ENCODE measurements around the gene DDX3X.
"Not testable (repeated sequence)": the region's sequence is repeated elsewhere in the genome, so short reads cannot be mapped to it uniquely, and the experiment has no call there.

DDX3X gene

DNA sequence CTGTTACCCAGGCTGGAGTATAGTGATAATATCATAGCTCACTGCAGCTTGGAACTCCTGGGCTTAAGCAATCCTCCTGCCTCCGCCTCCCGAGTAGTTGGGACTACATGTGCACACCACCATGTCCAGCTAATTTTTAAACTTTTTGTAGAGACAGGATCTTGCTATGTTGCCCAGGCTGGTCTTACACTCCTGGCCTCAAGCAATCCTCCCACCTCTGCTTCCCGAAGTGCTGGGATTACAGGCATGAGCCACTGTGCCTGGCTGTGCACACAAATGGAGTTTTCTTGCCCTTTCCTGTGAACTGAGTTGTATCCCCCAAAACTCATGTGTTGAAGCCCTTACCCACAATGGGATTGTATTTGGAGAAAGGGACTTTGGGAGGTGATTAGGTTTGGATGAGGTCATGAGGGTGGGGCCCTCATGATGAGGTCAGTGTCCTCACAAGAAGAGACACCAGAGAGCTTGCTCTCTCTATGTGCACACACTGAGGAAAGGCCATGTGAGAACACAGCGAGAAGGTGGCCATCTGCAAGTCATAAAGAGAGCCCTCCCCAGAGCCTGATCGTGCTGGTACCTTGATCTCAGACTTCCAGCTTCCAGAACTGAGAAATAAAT, 40.1 kb downstream of the DDX3X start:
- DNase-seq (ENCODE audit: low read depth) = no peak

DNA sequence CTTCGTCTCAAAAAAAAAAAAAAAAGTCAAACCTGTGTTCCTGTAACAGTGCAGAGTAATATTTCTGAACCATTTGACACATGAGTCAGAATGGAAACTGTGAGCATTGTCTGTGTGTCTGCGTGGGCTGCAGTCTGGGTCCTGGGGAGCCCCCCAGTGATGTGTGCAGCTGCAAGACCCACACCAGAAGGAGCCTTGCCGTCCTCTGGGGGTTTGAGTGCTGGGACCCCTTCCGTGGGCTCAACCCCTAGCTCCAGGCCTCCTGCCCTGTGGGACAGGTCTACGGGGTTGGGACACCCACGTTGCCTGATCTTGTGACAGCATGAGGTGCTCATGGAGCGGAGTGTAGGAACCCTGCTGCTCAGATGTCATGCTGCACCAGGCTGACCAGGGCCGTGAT, 43.7 kb downstream of the DDX3X start:
- DNase-seq (ENCODE audit: low read depth) = no peak

DNA sequence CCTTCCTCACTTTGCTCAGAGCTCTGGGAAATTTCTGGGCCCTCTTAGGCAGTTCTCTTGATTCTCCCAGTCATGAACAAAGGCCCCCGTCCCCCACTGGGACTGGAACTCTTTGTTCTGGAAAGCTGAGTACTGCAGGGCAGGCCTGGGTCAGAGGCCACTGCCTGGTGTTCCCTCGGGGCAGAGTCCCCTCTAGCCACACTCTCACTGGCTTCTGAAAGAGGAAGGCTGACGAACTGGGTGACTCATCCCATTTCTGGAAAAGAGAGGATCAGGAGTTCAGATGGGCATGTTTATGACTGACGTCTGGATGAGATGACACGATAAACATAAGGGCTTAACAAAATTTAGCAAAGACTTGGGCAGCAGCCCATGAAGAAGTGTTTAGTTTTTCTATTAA, 47.7 kb downstream of the DDX3X start:
- DNase-seq (ENCODE audit: low read depth) = no peak

DNA sequence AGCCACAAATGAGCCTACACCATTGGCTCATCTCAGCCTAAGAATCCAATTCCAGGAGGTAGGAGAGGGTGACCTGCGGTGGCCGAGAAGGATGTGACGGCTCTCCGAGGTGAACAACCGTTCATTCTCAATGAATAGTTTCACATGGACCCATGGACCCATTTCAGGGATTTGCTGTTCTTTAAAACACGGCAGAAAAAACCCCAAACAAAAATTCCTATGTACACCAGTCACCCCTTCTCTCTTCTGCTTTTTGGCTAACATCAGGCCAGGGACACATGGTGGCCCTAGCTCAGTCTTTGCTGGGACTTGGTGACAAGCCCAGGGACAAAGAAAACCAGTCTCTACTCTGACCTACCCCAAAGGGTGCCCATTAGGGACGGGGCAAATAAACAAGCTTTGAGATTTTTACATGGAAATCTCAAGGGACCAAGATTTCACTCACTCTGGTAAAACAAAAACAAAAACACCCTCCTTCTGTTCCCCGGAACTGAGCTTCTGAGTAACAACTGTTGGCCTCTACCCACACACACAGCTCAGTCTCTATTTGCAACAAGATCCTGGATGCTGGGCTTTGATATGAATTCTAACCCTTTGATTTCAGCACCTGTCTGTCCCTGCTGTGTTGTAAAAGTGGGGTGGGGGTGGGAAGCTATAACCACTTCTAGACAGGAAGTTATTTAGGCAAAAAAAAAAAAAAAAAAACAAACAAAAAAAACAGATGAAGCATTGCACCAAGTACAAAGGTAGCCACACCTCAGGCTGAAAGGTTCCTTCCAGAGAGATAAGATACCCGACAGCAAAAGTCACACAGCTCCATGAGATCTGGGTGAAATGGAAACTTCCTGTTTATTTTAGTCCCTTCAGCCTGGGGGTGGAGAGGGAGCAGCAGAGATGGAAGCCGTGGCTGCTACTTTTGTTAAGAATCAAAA, 49.0 kb downstream of the DDX3X start:
- DNase-seq (ENCODE audit: low read depth) = no peak

DNA sequence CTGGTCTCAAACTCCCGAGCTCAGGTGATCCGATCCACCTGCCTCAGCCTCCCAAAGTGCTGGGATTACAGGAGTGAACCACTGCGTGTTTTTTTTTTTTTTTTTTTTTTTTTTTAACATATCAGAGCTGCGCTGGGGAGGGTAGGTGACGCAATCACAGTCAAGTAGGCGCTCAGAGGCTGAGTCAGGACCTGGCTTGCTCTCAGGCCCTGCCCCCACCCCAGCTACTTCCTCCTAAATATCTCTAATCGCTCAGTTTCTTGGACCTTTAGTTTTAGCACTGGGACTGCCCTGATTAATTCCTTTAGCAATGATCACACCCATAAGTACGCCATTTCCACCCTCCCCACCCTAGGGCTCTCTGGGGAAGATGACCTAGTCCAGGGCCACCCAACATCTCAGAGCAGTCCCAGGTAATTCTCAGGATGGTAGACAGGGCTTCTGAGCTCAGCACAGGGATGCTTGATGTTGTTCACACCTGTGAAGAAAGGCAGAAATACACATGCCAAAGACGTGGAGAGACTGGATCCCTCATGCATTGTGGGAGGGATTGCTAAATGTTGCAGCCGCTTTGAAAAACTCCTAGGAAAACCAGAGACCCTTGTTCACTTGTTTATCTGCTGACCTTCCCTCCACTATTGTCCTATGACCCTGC, 50.2 kb downstream of the DDX3X start:
- no peak for DNase-seq (ENCODE audit: low read depth)

DNA sequence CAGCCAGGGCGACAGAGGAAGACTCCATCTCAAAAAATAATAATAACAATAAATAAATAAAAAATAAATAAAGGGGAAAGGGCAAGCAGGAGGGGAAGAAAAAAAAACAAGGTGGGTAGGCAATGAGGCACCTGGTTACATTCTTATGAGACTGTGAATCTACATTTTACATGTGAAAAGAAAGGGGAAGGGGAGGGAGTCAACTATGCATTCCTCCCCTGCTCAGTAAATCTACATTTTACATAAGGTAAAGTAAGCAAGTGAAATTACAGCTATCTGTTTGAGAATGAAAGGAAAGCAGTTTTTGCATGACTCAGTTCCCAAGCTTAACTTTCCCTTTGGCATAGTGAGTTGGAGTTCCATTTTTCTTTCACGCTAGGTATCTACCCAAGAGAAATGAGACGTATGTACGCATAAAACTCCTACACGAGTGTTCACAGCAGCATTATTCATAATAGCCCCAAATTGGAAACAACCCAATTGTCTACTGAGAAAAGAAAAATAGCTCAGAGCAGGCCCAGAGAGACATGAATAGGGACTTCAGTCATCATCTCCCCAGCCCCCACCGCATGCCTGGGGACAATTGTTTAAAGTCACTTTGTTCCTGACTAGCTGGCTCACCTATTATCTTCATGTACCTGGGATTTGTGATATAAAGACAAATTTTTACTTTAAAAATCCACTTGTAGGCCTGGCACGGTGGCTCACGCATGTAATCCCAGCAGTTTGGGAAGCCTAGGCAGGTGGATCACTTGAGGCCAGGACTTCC, 52.4 kb downstream of the DDX3X start:
- DNase-seq (ENCODE audit: low read depth) = no peak

DNA sequence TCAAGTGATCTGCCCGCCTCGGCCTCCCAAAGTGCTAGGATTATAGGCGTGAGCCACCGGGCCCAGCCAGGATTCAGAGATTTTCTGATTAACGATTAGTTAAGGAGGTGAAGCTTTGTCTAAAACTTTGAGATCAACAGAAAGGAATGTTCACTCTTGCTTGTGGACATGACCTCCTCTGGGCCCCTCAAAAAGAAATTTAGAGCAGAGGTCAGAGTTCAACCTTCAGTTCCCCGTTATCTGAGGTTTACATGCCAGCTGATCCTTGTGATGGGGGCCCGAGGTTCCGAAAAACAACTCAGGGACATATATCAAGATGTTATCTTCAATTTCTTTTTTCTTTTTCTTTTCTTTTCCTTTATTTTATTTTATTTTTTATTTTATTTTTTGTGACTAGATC, 54.6 kb downstream of the DDX3X start:
- no peak for DNase-seq (ENCODE audit: low read depth)

DNA sequence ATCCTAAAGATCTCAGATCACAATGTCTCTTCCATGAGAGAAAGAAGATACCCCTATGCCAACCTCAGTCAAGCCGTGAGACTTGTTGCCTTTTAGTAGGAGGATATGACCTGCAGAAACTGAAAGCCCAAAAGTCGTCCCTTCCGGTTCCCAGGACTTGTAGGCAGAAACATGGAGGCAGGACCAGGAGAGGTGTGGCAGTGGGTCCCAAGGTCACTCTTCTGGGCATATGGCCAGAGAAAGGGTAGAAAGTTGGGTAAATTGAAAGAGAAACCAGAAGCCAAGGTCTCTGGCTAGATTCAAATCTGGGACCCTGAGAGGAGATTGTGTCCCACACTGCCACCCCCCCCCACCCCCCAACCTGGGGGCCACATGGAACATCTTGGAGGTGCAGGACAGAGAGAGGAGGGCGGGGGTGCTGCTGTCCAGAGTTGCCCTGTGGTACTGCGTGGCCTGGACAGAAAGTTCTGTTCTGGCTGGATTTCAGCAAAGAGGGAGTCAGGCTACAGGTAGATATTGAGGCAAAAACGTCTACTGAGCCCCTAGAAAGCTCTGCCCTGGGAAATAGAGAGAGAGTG, 55.4 kb downstream of the DDX3X start:
- DNase-seq (ENCODE audit: low read depth) = no peak

DNA sequence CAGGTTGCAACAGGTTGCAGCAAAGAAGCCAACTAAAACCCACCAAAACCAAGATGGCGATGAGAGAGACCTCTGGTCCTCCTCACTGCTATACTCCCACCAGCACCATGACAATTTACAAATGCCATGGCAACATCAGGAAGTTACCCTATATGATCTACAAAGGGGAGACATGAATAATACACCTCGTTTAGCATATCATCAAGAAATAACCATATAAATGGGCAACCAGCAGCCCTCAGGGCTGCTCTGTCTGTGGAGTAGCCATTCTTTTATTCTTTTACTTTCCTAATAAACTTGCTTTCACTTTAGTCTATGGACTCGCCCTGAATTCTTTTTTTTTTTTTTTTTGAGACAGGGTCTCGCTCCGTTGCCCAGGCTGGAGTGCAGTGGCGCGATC, 56.6 kb downstream of the DDX3X start:
- DNase-seq (ENCODE audit: low read depth) = not testable (repeated sequence)

DNA sequence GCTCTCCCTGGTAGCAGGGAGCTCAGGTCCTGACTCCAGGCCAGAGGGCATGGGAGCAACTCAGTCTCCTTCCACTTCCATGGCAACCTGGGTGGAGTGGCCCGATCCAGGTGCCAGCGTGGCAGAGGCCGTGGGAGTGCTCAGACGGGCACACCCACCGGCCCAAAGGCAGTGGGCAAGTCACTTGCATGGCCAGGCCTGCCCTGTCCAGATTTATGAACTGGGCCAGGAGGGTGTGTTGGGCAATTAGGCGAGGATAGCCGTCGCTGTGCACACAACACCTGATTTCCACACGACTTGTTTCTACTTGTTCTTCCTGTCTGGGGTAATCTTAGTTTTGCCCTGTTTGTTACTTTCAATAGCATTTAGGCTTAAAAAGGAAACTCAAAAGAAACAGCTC, 57.6 kb downstream of the DDX3X start:
- no peak for DNase-seq (ENCODE audit: low read depth)

DNA sequence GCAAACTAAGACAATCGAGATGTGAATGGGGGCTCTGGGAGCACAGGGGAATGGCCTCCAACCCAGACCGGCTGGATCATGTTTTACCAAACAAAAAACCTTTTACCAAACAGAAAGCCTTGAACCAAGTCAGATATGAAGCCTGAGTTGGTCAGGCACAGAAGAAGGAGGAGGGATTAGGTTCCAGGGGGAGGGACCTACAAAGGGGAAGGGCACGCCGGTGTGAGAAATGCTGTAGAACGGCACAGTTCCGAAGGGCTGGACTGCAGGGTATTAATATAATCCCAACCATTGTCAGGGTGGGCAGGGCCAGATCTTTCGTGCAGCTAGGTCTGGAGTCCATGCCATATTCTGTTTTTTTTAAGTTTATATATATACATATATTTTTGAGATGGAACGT, 60.3 kb downstream of the DDX3X start:
- DNase-seq (ENCODE audit: low read depth) = no peak

DNA sequence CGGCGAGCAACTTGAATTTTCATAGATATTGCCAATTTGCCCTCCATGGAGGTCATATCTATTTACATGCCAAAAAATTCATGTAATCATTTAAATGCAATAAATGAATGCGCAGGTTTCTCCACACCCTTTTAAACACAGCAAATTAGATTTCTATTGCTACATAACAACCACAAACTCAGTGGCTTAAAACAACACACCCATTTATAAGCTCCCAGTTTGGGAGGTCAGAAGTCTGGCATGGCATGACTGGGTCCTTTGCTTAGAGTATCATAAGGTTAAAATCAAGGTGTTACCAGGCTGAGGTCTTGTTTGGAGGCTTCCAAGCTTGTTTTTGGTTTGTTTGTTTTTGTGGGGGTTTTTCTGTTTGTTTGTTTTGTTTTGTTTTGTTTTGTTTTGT, 63.3 kb downstream of the DDX3X start:
- no peak for DNase-seq (ENCODE audit: low read depth)

DNA sequence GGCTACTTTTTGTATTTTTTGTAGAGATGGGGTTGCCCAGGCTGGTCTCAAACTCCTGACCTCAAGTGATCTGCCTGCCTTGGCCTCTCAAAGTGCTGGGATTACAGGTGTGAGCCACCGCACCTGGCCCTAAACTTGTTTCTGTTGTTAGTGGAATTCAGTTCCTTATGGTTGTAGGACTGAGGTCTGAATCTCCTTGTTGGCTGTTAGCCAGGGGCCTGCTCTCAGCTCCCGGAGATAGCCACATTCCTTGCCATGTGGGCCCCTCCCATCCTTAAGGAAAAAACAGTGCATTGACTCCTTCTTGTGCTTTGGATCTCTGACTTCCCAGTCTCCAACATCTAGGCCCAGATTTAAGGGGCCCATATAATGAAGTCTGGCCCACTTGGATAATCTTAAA, 63.8 kb downstream of the DDX3X start:
- no peak for DNase-seq (ENCODE audit: low read depth)

DNA sequence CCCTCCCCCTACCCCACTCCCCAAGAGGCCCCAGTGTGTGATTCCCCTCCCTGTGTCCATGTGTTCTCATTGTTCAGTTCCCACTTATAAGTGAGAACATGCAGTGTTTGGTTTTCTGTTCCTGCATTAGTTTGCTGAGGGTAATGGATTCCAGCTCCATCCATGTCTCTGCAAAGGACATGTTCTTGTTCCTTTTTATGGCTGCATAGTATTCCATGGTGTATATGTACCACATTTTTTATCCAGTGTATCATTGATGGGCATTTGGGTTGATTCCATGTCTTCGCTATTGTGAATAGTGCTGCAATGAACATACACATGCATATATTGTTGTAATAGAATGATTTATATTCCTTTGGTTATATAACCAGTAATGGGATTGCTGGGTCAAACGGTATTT, 68.6 kb downstream of the DDX3X start:
- not testable (repeated sequence) for DNase-seq (ENCODE audit: low read depth)

DNA sequence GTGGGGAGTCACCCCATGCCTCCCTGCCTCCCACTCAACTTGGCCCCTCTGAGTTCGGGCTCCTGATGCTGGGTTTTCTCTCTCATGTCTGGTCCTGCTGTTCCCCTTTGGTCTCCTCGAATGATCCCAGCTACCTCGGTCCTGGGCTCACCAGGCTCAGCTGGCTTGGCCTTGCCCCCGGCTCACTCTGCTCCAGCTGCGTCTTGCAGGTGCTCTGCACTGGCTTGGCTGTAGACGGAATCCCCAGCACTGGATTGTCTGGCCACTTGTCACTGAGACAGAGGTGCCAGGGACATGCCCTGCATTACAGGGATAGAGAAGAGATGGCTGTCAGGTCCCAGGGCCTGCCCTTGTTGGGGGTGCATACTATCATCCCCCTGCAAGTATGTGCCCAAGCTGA, 71.6 kb downstream of the DDX3X start:
- DNase-seq (ENCODE audit: low read depth) = no peak

DNA sequence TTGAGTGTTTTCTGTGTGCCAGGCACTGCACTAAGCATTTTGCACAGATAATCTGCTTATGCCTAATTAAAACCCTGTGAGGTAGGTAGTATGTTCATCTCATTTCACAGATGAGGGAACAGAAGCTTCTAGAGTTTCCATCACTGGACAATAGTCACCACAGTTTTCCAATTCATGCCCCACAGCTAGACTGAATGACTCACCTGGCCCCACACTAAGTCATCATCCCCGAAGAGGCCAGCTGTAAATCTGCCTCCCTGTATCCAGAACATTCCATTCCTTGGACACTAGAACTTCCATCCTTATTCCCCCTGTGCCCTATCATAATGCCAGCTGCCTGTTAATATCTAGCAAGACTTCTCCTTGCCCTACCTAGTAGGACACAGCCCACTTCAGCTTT, 72.2 kb downstream of the DDX3X start:
- DNase-seq (ENCODE audit: low read depth) = no peak

DNA sequence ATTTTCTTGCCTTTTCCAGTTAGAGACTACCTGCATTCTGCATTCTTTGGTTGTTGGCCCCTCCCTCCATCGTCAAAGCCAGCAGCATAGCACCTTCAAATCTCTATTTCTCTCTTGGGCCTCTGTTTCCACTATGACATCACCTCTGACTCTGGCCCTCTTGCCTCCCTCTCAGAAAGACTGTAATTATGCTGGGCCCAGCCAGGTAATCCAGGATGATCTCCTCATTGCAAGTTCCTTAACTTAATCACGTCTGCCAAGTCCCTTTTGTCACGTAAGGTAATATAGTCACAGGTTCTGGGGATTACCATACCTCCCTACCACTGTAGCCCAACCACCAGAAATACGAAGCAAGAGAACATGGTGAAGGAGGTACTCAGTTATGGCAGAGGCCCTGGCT, 73.9 kb downstream of the DDX3X start:
- DNase-seq (ENCODE audit: low read depth) = no peak

DNA sequence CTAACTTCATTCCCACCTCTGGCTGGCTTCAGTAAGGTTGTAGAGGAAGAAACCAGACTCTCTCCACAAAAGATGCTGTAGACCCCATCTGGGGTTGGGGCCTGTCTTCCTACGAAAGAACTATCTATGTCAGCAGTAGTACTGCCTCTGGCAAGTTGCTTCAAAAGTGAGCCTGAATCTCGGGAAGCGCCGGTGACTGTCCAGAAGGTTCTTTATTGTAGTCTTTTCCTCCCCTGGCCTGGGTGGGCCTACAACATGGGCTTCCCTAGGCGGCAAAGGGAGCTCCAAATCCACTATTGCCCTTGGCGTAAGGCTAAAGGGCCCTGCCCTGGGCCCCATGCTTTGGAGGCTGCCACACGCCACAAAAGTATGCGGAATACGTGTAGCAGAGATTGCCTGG, 74.6 kb downstream of the DDX3X start:
- DNase-seq (ENCODE audit: low read depth) = no peak

DNA sequence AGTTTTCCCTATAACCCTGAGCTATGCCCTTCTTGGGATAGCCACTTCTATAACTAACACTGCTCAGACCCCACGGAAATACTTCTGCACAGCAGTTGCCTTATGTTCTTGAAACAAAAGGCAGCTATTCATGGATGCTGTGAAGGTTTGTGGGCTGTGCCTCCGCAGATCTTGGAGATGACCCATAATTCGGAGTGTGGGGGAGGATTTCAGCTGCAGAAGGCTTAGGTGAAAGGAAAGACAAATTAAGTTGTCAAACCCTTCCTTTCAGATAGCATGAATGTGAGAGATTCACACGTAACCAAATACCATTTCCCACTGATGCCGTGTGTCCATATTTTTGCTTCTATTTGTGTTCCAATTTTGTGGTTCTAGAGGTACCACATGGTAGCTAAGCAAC, 75.0 kb downstream of the DDX3X start:
- no peak for DNase-seq (ENCODE audit: low read depth)

DNA sequence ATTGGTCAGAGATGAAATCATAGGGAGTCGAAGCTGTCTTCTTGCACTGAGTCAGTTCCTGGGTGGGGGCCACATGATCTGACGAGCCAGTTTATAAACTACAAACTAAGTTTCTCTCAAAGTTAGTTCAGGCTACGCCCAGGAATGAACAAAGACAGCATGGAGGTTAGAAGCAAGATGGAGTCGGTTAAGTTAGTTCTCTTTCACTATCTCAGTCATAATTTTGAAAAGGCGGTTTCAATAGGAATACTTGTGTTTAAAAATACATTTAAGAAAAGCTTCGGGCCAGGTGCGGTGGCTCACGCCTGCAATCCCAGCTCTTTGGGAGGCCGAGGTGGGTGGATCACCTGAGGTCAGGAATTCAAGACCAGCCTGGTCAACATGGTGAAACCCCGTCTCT, 77.3 kb downstream of the DDX3X start:
- not testable (repeated sequence) for DNase-seq (ENCODE audit: low read depth)

DNA sequence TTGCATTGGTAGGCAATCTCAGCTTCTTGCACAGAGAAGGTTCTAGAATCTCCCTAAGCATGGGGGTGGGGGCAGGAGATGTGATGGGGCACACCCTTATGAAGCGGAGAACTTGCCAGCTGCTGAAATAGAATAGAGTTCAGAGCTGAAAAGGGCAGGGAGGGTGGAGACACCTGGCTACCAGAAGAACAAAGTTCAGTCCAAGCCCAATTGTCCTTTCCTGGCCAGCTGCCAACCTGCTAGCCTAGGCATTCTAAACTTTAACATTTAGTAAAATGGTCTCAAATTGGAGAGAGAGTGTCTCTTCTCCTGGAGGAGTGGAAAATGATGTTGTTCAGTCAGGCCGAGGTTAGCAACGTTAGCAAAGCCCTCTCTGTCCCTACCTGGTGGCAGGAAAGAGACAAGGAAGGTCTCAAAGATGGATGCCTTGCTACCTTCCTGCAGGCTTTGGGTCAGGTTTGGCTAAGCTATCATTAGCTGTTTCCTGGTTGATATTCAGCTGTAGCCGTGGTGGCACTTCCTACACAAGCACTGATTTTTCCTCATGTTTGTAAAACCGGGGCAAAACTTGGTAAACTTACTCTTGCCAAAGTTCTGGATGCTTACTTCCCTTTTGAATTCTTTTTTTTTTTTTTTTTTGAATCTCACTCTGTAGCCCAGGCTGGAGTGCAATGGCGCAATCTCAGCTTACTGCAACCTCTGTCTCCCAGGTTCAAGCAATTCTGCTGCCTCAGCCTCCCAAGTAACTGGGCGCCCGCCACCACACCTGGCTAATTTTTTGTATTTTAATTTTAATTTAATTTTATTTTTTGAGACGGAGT, 78.5 kb downstream of the DDX3X start:
- no peak for DNase-seq (ENCODE audit: low read depth)
